ENCODE measurements around the gene ADGRG7.
"Not testable (repeated sequence)": the region's sequence is repeated elsewhere in the genome, so short reads cannot be mapped to it uniquely, and the experiment has no call there.

The ADGRG7 gene

DNA sequence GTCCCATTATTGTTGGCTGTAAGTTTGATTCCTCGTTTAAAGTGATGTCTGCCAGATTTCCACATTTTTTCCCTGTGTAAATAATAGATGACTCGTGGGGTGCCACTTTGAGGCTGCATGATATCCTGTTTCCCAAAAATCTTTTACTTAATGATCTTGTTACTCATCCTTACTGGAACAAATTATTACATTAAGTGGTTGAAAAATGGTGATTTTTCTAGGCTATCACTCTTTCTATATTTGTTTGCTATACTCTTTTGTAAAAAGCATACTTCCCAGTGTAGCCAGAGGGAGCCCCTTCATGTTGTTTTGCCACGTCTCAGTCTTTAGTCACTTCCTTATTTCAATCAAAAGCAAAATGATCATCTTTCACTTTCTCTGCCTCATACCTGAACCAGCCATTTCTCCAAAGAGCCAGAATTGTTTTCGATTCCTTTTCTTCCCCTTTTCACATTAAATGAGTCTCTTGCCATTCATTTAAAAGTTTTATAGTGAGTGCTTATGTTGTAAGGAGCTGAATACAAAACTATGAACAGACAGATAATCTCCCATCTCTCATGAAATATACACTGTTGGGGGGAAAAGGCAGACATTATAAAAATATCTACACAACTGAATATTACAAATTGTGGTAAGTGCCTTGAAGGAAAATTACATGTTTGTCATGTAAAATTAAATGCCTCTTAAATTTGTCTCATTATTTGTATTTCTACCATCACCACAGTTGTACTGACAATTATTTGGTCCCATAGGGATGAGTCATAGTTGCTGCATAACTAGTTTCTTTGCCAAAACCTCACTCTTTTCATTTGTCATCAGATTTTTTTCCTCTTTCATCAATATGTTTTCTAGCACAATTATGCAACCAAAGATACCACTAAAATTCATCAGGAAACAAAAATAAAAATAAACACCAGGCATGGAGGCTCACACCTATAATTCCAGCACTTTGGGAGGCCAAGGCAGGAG, 41.5 kb downstream of the ADGRG7 start:
- DNase-seq: no peak

DNA sequence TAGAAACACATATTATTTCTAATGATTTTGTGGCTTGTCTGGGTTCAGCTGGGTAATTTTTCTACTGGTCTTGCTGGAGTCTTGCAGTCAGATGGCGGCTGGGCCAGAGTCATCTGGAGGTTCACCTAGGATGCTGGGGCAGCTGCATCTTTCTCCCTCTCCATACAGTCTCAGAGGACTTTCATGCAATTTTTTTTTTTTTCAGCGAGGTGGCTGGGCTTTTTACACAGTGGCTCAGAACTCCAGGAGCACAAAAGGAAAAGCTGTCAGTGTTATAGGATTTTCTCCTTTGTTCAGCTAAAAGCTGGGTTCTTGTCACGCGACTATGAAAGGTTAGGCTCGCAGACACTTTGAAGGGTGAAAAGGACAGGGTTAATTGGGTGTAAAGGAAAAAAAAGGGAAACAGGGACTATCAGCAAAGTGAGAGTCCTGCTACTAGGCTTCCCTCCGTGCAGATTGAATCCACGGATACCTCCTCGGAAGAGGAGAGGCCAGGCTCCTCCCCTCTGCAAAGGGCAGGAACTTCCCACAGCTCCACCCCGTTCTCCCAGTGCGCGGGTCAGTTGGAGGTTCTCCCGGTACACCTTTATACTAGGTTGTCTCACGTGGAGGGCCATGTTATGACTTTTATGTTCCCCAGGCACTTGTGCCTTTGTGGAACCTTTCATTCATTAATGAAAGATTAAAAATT, 44.3 kb downstream of the ADGRG7 start:
- no peak for DNase-seq

DNA sequence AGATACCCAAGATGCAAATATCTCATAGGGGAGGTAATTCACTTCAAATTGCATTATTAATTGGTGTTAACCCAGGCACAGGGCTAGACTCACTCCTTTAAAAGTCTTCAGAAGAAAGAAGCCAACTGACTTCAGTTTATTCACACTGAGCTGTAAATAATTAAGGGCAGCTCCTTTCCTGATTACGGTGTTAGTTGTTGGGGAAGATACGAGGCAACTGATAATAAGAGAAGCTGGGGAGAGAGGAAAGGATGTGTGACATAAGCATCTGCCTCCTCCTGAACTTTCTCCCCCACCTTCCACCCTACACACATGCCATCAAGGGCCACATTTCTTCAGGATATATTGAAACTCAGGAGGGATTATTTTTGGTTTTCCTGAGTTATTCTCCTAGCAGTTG, 47.5 kb downstream of the ADGRG7 start:
- DNase-seq: no peak

DNA sequence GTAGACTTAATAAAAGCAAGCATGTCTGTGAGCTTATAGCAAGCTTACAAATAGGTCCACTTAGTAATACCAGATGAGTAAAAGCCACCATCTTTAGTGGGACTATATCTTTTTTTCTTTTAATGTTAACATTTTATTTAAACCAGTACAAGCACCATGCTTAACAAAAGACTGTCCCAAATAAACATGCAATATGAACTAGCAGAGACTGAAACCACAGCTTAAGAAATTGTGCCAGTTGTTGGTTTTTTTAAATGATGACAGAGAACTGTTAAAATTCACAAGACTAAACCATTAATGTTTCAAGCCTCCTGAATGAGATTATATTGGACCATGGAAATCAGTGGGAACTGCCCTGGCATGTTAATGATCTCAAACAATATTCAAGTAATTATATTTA, 51.9 kb downstream of the ADGRG7 start:
- not testable (repeated sequence) for DNase-seq

DNA sequence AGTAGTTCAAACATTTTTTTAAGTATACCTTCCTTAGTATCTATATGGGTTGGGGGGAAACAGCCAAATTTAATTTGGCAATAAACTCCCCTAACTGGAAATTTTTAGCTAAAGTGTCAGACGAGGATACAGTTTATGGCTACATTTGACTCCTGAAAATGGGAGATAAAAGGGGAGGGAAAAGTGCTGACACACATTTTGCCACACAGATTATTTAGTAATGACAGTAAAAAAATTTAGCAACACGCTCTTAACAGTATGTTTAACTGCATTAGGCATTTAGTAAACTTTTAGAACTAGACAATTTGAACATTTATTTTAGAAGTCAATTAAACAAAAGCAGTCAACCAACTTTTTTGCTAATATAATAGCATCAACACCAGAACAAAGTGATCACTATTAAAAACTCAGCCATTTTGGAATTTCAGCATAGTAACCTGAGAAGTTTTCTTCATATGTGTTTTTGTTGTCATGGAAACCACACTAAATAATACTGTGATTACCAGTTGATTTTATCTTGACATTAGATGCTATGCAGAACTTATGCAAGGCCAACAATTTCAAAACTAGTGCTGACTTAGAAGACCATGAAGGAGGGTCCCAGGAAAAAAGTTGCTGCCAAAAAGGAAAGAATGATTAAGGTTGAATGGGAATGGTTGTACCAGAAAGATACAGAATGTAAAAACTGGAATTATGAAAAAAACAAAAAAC, 52.9 kb downstream of the ADGRG7 start:
- no peak for DNase-seq

DNA sequence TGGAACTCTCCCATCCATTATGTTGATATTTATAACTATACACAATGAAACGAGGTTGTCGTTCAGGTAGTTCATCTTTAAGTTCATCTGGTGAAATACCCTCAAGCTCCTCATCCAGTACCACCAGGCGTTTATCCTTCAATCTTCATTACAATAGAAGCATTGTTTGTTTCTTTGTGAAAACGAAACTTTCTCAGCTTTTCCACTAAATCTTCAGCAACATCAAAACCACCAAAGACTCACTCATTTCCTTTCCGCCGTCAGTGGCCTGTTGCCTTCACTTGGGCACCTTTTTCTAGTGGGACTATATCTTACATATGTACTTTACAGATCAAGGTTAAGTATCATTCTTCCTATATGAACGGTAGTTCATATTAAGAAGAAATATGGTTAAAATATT, 55.8 kb downstream of the ADGRG7 start:
- peak; percentile 18 for DNase-seq

DNA sequence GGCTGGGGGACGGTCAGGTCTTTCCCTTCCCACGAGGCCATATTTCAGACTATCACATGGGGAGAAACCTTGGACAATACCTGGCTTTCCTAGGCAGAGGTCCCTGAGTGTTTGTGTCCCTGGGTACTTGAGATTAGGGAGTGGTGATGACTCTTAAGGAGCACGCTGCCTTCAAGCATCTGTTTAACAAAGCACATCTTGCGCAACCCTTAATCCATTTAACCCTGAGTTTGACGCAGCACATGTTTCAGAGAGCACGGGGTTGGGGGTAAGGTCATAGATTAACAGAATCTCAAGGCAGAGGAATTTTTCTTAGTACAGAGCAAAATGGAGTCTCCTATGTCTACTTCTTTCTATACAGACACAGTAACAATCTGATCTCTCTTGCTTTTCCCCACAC, 57.3 kb downstream of the ADGRG7 start:
- DNase-seq: not testable (repeated sequence)

DNA sequence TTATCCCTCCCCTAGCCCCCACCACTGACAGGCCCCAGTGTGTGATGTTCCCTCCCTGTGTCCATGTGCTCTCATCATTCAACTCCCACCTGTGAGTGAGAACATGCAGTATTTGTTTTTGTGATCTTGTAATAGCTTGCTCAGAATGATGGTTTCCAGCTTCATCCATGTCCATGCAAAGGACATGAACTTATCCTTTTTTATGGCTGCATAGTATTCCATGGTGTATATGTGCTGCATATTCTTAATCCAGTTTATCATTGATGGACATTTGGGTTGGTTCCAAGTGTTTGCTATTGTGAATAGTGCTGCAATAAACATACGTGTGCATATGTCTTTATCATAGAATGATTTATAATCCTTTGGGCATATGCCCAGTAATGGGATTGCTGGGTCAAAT, 57.9 kb downstream of the ADGRG7 start:
- DNase-seq: not testable (repeated sequence)

DNA sequence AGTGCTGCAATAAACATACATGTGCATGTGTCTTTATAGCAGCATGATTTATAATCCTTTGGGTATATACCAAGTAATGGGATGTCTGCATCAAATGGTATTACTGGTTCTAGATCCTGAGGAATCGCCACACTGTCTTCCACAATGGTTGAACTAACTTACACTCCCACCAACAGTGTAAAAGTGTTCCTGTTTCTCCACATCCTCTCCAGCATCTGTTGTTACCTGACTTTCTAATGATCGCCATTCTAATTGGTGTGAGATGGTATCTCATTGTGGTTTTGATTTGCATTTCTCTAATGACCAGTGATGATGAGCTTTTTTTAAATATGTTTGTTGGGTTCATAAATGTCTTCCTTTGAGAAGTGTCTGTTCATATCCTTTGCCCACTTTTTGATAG, 61.6 kb downstream of the ADGRG7 start:
- DNase-seq: not testable (repeated sequence)

DNA sequence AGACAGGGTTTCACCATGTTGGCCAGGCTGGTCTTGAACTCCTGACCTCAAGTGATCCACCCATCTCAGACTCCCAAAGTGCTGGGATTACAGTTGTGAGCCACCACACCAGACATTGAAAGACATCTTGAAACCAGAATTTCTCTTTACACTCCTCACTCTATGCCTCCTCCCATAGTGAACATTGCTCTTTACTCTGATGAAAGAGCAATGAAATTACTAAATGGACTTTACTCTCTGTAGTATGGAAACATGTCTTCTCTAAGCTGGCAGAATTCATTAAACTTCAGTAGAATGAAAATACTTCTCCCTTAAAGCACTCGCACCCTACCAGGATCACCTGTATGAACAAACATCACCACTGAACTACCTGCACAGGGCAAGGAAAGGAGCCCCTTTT, 72.1 kb downstream of the ADGRG7 start:
- no peak for DNase-seq

DNA sequence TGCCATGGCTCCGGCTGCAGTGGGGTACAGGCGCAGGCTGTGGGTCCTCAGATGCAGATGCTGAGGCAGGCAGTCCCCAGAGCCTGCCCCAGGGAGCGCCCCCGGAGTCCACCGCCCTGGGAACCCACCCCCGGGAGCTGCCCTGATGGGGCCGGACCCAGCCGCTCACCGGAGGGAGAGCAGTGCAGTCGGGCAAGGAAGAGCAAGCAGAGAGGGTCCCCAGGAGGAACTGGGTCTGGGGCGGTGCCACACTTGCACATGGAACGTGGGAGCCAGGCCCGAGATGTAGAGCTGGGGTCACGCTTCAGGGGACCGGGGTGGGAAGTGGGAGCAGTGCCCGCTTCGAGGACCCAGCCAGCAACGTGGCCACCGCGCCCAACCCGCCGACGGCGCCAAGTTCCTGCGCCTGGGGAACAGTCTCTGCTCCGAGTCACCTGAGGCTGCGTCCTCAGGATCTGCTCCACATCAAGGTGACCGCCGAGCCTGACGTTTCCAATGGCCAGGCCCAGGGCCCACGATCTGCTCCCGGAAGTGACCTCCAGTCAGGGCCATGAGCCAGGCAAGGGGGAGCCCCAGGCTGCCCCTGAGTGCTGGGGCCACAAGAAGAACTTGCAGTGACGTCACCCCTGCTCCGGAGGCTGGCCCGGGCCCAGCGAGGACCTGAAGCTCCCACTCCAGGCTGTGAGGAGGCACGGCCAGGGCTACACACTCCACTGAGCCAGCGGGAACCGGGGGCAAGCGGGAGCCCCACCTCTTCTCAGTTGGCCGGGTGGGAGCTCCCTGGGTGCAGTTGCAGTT, 72.9 kb downstream of the ADGRG7 start:
- DNase-seq: no peak

DNA sequence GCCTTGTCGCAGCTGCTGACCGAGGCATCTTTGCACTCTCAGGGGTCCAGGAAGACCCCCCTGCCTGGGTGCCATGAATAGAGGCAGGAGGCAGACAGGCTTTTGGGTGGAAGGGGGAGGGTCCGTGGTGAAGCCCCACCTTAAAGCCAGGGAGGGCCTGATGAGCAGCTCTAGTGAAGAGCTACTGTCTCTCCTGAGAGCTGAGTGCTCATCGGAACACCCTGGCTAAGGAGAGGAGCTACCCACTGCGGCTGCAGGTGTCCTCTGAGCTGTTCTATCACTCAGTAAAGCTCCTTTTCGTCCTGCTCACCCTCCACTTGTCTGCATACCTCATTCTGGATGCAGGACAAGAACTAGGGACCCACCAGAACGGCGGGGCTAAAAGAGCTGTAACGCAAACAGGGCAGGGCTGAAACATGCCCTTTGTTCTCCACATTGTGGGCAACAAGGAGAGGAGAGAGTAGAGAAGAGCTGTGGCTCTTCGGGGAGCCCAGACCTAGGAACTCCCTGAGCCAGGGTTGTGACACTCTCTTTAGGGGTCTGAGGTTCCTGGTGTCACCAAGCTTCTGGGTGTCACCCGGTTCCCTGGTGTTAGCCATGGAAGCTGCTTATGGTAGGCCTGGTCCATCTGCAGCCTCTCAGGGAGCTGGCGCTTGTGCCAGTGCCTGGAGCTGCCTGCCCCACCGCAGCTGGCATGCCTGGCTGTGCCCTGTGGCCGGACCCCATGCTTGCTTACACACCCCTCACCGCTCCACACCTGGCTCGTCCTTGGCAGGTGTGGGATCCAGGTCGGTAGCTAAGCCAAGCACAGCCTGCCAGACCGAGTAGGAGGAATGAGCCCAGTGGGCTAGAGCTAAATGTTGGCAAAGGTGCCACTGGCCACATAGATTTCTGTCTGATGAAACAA, 73.7 kb downstream of the ADGRG7 start:
- no peak for DNase-seq

DNA sequence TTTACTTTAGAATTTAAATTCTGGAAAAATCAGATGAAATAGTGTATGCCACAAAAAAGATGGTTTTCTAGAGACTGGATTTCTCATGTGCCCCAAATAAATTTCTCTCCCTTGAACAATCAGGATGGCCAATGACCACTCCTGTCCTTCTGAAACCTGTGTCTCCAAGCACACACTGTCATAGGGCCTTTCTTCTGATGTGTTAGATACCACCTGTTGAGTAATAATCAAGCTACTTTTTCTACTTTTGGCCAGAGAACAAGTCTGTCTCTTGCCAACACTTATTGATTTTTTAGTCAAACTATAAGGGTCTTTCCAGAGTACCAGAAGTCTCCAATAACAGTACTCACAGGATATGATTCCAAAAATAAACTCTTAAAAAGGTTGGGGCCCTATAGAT, 83.8 kb downstream of the ADGRG7 start:
- DNase-seq: no peak

DNA sequence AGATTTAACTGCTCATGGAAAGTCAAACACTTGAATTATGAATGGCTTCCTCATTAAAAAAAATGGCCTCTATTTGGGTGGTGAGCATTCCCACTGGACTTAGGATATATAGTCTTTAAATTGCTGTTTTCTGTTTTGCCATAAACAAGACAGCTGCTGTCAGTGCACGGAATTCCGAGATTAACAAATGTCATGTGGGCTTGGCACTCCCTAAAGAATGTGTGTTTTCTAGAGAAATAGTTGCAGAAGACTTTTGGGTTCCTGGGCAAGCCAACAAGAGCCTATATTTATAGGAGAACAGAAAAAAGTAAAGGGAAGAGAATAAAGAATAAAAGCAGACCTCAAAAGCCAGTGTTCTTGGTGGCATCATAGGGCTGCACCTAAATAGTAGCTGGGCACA, 86.3 kb downstream of the ADGRG7 start:
- no peak for DNase-seq

DNA sequence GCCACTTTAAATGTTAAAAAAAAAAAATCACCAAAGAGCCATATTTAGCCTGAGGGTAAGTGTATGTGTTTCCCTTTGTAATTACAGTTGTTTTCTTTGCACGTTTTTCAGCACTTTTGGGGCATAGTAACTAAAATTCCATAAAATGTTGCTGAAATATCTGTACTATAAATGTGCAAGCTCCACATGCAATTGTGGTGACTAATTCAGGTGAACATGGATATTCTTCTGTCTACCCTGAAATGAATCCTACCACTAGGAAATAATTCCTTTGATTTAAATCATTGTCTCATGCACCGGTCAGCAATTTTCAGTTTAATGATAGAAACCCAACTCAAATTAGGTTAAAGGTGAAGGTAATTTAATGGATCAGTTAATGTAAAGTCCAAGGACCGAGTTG, 86.8 kb downstream of the ADGRG7 start:
- DNase-seq: no peak

DNA sequence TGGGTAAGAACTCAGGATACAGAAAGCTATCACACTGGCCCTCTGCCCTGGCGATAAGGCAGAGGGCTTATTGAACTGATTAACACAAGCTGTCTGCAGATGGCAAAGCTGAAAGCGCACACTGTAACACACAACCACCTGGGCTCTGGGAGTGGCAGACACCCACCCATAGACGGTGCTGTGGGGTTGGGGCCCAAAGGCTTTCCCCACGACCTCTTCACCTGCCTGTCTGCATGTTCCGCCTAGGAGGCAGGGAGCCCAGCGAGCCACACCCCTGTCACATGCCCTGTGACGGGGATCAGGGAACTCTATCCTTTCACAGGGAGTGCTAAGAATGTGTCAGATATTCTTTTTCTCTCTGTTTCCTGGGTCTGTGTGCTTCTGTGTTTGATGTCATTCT, 87.8 kb downstream of the ADGRG7 start:
- DNase-seq: no peak

DNA sequence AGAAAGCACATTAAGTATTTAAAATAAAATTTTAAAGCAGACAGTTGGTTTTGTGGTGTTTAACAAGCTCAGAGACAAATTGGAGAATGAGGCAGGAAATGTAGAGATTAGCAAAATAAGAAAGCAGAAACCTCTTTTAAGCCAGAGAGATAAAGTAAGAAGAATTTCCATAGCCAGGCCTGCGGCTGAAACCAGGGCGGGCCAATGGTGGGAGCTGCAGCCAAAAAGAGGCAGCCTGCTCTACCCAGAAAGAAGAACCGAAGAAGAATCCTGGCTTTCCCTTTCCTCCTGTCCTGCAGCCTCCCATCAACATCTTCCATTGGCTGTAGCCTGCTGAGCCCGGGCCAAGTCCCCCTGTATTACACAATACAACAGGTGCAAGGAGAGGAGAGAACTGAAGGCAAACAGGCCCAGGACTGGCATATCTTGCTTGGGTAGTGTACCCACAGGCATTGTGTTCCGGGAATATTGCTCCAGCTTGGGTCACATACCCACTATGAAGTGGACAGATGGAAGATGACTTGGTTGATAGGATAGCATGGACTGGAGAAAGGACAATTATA, 88.4 kb downstream of the ADGRG7 start:
- DNase-seq: no peak

DNA sequence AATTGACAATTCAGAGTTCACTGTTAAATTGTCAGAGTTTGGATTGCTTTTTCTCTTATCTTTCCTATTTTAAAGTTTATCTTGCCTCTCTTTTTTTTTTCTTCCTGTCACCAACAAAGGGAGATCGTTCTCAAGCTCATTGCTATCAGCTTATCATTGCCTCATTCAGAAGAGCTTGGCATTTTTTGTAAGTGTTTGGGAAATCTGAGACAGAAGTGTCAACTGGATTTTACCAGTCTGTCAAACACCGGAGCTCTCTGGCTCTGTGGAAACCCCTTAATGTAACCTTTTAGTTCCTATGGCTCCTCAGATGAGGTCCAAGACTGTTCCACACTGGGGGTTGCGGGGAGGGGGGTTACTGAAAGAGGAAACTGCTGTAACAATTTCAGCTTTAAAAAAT, 89.3 kb downstream of the ADGRG7 start:
- no peak for DNase-seq

DNA sequence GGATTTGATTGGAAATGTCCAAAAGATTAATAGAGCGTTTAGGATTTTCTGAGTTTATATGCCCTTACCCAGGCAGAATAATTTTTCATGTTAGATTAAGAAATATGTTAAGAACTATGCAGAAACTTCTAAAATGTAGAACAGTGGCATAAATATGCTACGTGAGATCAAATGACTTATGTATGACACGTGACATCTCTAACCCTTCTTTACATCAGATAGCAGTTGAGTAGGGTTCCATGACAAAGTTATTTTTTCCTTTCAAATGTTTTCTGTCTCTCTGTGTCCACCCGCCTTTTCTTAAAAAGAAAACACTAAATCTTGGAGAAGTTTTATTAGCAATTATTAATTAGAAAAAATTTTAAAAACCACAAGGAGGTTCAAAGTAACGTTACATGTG, 91.3 kb downstream of the ADGRG7 start:
- DNase-seq: no peak

DNA sequence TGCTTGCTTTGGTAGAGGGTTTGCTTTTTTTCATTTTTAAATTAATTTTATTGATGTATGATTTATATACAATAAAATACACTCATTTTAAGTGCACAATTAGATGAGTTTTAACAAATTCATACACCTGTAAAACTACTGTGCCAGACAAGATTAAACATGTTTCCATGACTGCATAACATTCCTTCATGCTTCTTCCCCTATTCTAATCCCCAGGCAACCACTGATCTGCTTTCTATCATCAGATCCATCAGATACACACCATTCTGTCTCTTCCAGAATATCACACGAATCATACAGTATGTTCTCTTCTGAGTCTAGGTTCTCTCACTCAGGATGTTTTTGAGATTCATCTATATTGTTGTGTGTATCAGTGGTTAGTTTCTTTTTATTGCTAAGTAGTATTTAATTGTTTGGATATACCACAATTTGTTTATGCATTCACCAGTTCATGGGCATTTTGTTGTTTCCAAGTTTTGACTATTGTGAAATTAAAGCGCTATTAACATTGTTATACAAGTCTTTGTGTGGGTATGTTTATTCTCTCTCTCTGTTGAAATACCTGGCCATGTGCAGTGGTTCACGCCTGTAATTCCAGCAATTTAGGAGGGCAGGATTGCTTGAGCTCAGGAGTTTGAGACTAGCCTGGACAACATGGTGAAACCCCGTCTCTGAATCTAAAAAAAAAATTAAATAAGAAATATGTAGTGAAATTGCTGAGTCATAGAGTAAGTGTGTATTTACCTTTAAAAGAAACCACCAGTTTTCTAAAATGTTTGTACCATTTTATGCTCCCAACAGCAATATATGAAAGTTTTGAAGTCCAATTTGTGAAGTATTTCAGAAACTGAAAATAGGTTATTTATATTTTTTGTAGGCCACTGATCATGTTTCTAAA, 92.9 kb downstream of the ADGRG7 start:
- no peak for DNase-seq
